GM13976 (cell line): ENCODE data around the gene CCZ1.
"Not testable (repeated sequence)": the region's sequence is repeated elsewhere in the genome, so short reads cannot be mapped to it uniquely, and the experiment has no call there.

Source experiments
- DNase-seq: peaks from one replicate; pipeline ENCODE4 v3.0.0; 2012; ENCODE audit warnings: low spot score
- in situ Hi-C: fragments of 300-500 bp; cut with MboI; formaldehyde crosslinking; loops from one replicate; pipeline ENCODE4 v1.12.0; 2022; ENCODE audit warnings: low sequenced_read_pairs, mixed read lengths, inconsistent platforms; ENCODE audit not compliant: unreplicated experiment
- TF ChIP-seq, protein P1 (sequence below): IDR thresholded peaks from 2 replicates; pipeline ENCODE4 v1.5.1; 2012; ENCODE audit warnings: borderline replicate concordance, mild to moderate bottlenecking; ENCODE audit not compliant: insufficient read depth; ENCODE audit errors: extremely low read depth, missing control alignments, control extremely low read depth

The CCZ1 gene

GRCh38 chr7:5898480-5899224 lies at the start of gene CCZ1:
TSS of gene CCZ1 (plus strand) at chr7:5898733. CDS start at chr7:5898800, 67 bp downstream.
- TF ChIP-seq, protein P1, sequence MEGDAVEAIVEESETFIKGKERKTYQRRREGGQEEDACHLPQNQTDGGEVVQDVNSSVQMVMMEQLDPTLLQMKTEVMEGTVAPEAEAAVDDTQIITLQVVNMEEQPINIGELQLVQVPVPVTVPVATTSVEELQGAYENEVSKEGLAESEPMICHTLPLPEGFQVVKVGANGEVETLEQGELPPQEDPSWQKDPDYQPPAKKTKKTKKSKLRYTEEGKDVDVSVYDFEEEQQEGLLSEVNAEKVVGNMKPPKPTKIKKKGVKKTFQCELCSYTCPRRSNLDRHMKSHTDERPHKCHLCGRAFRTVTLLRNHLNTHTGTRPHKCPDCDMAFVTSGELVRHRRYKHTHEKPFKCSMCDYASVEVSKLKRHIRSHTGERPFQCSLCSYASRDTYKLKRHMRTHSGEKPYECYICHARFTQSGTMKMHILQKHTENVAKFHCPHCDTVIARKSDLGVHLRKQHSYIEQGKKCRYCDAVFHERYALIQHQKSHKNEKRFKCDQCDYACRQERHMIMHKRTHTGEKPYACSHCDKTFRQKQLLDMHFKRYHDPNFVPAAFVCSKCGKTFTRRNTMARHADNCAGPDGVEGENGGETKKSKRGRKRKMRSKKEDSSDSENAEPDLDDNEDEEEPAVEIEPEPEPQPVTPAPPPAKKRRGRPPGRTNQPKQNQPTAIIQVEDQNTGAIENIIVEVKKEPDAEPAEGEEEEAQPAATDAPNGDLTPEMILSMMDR, result peak; percentile 46

GRCh38 chr7:5850944-5851343 lies 47.6 kb upstream of the CCZ1 start:
- TF ChIP-seq, protein P1, result no peak
- DNase-seq, result no peak
- in situ Hi-C loops, result no loop called here

More at GRCh38 chr7:5898480-5899224, at the start of gene CCZ1:
- DNase-seq, in situ Hi-C loops: not testable (repeated sequence)

DNA sequence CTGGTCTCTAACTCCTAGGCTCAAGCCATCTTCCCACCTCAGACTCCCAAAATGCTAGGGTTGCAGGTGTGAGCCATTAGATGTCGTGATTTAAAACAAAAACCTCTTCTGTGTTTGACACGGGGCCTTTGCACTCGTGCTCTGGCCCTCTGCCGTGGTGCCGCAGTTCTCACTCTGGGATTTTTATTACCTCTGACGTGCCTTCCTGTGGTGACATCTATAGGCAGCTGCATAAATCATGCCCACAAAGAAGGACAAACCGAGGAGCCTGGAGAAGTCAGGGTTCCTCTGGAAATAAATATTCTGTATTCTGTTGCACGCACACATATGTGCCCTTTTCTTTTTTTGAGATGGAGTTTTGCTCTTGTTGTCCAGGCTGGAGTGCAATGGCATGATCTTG lies 43.8 kb upstream of the CCZ1 start:
- DNase-seq, result no peak
- in situ Hi-C loops, result no loop called here
- TF ChIP-seq, protein P1, result no peak

GRCh38 chr7:5857041-5857575 lies 41.4 kb upstream of the CCZ1 start:
- in situ Hi-C loops, DNase-seq: not testable (repeated sequence)

DNA sequence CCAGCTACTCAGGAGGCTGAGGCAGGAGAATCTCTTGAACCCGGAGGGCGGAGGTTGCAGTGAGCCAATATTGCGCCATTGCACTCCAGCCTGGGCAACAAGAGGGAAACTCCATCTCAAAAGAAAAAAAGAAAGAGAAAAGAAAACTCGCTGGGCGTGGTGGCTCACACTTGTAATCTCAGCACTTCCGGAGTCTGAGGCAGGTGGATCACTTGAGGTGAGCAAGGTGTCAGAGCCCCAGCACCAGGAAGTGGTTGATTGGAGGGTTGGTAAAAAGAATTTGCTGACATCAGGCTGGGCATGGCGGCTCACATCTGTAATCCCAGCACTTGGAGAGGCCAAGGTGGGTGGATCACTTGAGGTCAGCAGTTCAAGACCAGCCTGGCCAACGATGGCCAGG lies 40.0 kb upstream of the CCZ1 start:
- DNase-seq, in situ Hi-C loops: not testable (repeated sequence)

GRCh38 chr7:5861281-5861680 lies 37.3 kb upstream of the CCZ1 start:
- in situ Hi-C loops, DNase-seq: not testable (repeated sequence)

DNA sequence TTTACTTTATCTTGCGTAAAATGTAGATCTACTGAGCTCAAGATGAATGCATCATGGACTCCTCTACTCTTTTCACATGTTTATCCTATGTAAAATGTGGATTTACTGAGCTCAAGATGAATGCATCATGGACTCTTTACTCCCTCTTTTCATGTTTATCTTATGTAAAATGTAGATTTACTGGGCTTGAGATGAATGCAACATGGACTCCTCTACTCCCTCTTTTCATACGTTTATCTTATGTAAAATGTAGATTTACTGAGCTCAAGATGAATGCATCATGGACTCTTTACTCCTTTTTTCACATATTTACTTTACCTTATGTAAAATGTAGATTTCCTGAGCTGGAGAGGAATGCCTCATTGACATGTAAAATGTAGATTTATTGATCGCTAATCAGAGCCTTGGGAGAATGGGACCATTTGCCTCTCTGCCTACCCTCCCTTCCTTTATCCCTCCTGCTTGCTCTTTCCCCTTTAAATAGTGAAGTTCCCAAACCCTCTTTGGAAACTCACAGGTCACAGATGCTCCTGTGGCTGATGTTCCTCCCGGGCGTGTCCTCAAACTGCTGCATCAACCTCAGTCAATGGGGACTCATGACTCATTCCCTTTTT lies 35.7 kb upstream of the CCZ1 start:
- DNase-seq, in situ Hi-C loops: not testable (repeated sequence)

- in situ Hi-C loops, DNase-seq: not testable (repeated sequence)
These were observed 33.1 kb upstream of the CCZ1 start for GRCh38 chr7:5865279-5865931.

GRCh38 chr7:5867060-5867459 lies 31.5 kb upstream of the CCZ1 start:
- TF ChIP-seq, protein P1, result no peak
- in situ Hi-C loops, result no loop called here
- DNase-seq, result no peak

- DNase-seq, in situ Hi-C loops: not testable (repeated sequence)
These were observed 29.6 kb upstream of the CCZ1 start for GRCh38 chr7:5868928-5869341.
